ENCODE measurements around the gene MDK.
A peak's percentile ranks its signal among the peaks of the same experiment; 100 is the strongest.
"Not testable (repeated sequence)": the region's sequence is repeated elsewhere in the genome, so short reads cannot be mapped to it uniquely, and the experiment has no call there.

MDK gene

DNA sequence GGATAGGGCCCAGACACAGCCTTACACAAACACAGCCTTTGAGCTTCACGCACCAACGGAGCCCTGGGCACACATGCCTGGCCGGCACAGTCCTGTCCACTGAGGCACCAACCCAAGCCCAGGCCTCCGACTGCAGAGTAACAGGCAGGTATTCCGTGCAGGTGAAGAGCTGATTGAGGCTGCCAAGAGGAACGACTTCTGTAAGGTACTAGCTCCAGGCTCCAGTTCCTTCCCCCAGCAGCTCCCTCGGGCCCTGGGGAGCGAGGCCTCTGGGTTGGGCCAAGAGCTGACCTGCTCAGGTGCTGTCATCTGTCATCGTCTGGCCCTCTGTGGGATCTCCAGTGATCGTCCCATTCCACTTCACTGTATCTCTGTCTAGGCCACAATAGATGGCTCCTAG lies 3.2 kb upstream of the MDK start:
- H3K4me3 ChIP-seq (ENCODE audit: low read length): no peak overlapping the region
- DNase-seq (ENCODE audit: low read depth): no peak
- TF ChIP-seq CTCF (conservative IDR thresholded peaks at IDR 0.05; ENCODE audit: low read depth, low read length): no peak

DNA sequence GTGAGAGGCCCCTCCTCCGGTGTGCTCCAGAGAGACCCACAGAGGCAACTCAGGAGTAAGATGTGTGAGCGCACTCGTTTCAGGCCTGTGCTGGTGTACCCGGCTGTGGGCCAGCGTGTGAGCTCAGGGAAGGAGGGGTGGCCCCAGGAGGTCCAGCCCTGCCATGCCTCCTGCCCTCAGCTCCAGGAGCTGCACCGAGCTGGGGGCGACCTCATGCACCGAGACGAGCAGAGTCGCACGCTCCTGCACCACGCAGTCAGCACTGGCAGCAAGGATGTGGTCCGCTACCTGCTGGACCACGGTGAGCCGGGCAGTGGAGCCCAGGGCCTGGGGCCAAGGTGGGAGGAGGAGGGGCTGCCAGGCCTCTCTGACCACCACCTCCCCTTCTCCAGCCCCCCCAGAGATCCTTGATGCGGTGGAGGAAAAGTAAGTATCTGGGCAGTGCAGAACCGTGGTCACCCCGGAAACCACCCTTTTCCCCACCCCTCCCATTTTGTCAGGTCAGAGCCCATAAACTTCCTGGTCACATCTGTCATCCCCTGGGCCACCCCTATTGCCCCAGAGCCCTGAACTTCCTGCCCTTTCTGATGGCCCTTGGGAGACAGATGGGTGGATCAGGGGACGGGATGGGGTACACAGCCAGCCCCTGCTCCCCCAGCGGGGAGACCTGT lies 2.5 kb upstream of the MDK start:
- no peak overlapping the region for H3K4me3 ChIP-seq (ENCODE audit: low read length)
- no peak for DNase-seq (ENCODE audit: low read depth)
- TF ChIP-seq CTCF (conservative IDR thresholded peaks at IDR 0.05; ENCODE audit: low read depth, low read length): no peak

- DNase-seq (ENCODE audit: low read depth); H3K4me3 ChIP-seq (ENCODE audit: low read length): not testable (repeated sequence)
Observed at GRCh38 chr11:46379482-46380293, 1.8 kb upstream of the MDK start.

- H3K4me3 ChIP-seq (ENCODE audit: low read length): peak overlapping the region; percentile 53
- no peak for DNase-seq (ENCODE audit: low read depth)
- TF ChIP-seq CTCF (conservative IDR thresholded peaks at IDR 0.05; ENCODE audit: low read depth, low read length): no peak
Observed at GRCh38 chr11:46380340-46381047, 975 bp upstream of the MDK start.

GRCh38 chr11:46381819-46382645 lies 563 bp downstream of the MDK start:
- TF ChIP-seq CTCF (conservative IDR thresholded peaks at IDR 0.05; ENCODE audit: low read depth, low read length): no peak
- H3K4me3 ChIP-seq (ENCODE audit: low read length): peak overlapping the region; percentile 65
- DNase-seq (ENCODE audit: low read depth): no peak

DNA sequence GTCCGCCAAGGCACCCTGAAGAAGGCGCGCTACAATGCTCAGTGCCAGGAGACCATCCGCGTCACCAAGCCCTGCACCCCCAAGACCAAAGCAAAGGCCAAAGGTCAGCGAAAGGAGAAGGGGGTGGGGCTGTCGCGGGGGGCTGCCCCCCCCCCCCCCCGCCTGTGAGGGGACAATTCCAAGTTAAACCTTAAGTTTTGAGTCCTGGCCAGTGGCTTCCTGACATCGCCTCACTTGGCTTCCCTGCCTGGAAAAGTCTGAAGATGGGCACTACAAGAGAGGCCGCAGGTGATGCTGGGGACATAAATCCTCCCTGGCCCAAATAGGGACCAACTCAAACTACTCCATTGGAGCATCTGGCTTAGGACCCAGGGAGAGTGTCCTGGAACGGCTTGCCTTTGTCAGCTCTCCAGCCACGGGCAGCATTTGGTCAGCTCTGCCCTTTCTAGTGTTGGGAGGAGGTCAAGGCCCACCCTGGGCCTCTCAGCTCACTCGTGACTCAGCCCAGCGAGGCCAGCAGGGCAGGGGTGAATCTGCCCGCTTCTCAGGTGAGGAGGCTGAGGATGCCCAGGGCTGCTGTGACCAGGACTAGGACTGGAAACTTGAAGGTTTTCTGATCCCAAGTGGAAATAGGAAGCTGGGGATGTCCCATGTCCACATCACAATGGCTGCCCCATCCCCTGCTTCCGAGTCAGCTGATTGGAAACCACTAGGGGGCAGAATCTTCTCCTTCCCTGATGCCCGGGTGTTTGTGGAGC lies 1.4 kb downstream of the MDK start:
- H3K4me3 ChIP-seq (ENCODE audit: low read length): peak overlapping the region; percentile 65
- no peak for DNase-seq (ENCODE audit: low read depth)
- peak; percentile 68 for TF ChIP-seq CTCF (conservative IDR thresholded peaks at IDR 0.05; ENCODE audit: low read depth, low read length)
